SKM-1 treated with dmso at 0.1 percent for 144 hours (cell line): ENCODE results near the gene TSGA10.

ENCODE experiments used
- DNase-seq: peaks from one replicate; lab custom pipeline; 2025; ENCODE audit not compliant: unreplicated experiment; lab: John Stamatoyannopoulos, UW

The TSGA10 gene

DNA sequence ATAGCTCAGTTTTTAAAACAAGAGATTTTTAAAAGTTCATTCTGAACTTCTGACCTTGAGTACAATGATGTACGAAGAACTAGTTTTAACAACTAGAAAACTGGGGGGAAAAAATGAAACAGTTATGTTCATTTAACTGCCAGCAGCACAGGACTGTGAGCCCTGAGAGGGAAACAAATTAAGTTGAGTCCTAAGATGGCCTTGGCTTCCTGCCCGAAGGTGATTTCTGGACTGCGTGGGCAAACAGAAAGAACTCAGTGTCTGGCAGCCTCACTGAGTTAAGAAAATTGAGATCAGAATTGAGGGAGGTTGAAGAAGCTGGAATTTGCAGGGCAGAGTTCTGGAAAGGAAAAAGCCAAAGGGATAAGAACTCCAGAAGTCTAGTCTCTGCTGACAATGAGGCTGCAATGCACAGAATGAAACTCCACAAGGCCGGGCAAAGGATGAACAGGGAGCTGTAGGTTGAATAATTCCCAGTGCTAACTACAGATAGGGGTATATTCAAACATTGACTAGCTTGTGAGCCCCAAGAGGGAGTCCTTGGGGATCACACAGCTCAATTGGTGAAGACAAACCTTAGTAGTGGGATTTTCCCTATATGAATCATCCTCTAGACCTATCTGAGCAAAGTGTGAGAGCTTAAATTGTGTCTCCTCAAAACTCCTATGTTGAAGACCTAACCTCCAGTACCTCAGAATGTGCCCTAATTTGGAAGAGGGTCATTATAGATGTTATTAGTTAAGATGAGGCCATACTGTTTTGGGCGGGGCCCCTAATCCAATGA is 205.6 kb downstream of the TSGA10 start:
- no peak for DNase-seq

DNA sequence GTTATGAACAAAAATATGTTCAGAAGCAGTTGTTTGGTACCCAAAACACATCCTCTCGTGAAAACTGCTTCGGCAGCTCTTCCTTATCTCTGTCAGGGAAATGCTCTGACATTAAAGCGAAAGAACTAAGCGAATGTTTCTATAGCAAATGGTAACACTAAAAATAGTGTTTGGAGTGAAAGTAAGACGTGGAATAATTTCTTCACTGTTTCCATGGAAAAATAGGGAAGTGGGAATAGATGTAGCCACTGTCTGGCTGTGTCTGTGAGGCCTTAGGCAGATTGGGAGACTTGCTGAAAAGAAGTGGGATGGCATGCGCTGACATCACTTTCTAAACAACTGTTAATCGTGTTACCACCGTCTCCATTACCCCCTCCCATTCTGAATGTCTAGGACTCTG is 207.2 kb downstream of the TSGA10 start:
- no peak for DNase-seq
